GM21381 (cell line): Measurements from ENCODE around the gene SIMC1.
"Not testable (repeated sequence)": the region's sequence is repeated elsewhere in the genome, so short reads cannot be mapped to it uniquely, and the experiment has no call there.

Source experiments
- ATAC-seq: cut with Tn5 transposase; IDR thresholded peaks from one replicate; pipeline ENCODE4 v1.9.1; 2021; ENCODE audit warnings: mild to moderate bottlenecking, moderate library complexity; ENCODE audit not compliant: unreplicated experiment

Gene SIMC1

GRCh38 chr5:176290057-176290840, 52.0 kb downstream of the SIMC1 start:
- not testable (repeated sequence) for ATAC-seq

DNA sequence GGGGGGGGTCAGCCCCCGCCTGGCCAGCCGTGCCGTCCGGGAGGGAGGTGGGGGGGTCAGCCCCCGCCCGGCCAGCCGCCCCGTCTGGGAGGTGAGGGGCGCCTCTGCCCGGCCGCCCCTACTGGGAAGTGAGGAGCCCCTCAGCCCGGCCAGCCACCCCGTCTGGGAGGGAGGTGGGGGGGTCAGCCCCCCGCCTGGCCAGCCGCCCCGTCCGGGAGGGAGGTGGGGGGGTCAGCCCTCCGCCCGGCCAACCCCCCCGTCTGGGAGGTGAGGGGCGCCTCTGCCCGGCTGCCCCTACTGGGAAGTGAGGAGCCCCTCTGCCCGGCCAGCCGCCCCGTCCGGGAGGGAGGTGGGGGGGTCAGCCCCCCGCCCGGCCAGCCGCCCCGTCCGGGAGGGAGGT, 67.1 kb downstream of the SIMC1 start:
- not testable (repeated sequence) for ATAC-seq

- ATAC-seq = no peak
Observed at GRCh38 chr5:176317534-176318374, 79.5 kb downstream of the SIMC1 start.

- no peak for ATAC-seq
Observed at GRCh38 chr5:176319827-176320554, 81.8 kb downstream of the SIMC1 start.

- no peak for ATAC-seq
Observed at GRCh38 chr5:176320577-176320976, 82.4 kb downstream of the SIMC1 start.

DNA sequence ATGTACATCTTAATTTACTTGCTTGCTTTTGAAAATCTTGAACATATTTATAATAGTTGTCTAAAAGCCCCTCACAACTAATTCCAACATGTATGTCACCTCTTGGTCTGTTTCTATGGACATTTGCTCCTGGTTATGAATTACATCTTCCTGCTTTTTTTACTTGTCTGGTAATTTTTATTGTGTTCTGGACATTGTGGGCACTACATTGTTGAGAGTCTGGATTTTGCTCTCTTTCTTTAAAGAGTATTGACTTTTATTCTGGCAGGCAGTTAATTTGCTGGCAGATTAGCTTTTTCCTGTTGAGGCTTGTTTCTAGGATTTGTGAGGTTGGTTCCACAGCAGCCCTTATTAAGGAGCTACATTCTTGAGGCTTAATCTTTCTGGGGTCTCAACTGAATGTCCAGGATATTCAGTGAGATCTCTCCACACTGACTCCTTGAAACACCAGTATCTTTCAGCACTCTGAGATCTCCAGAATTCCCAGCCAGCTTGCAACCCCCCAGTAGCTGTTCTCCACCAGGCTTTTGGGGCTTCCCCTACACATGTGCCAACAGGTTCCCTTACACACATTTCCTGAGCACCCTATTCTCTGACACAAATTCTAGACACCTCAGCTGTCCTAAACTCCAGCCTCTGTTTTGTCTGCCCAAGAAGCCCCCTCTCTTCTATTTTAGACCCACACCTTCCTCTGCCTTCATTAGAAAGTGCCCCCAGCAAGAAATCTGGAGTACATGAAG, 96.0 kb downstream of the SIMC1 start:
- no peak for ATAC-seq

GRCh38 chr5:176337913-176338312, 99.7 kb downstream of the SIMC1 start:
- no peak for ATAC-seq

GRCh38 chr5:176339304-176339703, 101.1 kb downstream of the SIMC1 start:
- ATAC-seq = no peak

GRCh38 chr5:176341325-176342157, 103.3 kb downstream of the SIMC1 start:
- ATAC-seq = no peak

- ATAC-seq = no peak
Observed at GRCh38 chr5:176342158-176342483, 103.9 kb downstream of the SIMC1 start.

DNA sequence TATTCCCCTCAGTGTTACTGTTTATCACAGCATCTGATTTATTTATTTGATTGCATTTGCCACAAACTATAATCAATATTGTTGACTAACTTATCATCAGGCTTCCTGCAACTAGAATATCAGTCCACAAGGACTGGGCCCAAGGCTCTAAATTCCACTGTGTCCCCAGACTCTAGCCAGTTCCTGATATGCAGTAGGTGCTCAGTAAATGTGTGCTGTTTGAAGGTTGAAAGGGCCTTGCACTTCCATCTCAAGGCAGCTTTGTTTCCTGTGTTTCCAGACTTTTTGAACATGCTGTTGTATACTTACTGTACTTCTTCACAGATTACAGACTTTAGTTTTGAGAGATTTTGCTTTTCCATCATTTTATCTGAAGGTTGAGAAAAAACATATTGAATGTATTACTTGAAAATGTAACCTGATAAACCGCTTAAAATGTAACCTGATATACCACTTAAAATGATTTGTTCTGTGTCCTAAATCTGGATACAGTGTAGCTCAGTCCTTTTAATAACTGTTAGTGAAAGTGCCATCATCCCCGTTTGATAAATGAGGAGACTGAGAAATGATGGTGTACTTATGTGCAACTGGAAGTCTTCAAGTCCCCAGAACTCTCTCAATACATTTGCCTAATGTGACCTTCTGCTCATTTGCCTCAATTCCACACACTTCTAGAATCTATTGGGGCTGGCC, 104.7 kb downstream of the SIMC1 start:
- no peak for ATAC-seq

- ATAC-seq = no peak
Observed at GRCh38 chr5:176350416-176350815, 112.2 kb downstream of the SIMC1 start.

- no peak for ATAC-seq
Observed at GRCh38 chr5:176352116-176352878, 114.1 kb downstream of the SIMC1 start.

DNA sequence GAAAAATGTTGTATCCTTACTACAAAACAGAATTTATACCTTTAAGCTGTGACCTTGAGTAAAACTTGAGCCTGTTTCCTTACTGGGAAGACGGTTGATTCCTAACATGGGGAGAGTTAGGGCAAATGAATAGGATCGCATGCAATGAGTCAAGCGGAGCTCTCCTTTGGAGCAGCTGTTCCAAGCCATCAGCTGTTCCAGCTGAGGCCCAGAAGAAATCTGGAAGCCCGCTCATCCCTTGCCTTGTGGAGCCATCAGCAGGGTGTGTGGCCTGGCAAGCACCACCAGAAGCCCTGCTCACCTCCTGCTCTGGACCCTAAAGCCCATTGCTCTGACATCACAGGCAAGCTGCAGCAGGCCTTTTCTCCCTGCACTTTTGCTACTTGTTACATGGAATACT, 115.3 kb downstream of the SIMC1 start:
- ATAC-seq = no peak

DNA sequence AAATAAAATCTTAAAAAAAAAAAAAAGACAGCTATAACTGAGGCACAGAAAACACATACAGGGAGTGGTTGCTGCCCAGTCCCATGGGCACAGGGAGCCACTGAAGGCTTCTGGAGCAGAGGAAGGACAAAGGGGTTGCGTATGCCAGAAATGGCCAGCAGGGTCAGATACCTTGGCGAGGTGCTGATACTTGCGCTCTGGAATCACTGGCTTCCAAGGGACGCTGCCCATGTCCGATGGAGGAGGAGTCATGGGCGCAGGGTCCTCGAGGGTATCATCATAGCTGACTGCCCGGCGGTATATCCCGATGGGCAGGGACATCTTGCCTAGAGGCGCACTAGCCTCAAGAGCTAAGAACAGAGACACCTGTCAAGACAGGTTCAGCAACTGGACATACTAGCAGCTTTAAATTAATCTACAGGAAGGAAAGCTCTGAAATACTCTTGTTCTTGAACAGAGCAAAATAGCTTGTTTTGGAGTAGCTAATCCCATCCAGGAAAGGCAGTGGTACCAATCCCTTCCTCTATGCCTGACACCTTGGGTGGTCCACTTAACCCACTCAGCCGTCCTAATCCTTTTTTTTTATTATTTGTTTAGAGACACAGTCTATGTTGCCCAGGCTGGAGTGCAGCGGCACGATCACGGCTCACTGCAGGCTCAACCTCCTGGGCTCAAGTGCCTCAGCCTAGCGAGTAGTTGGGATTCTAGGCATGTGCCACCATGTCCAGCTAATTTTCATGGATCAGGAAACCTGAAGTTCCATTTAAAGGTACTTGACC, 117.4 kb downstream of the SIMC1 start:
- no peak for ATAC-seq

DNA sequence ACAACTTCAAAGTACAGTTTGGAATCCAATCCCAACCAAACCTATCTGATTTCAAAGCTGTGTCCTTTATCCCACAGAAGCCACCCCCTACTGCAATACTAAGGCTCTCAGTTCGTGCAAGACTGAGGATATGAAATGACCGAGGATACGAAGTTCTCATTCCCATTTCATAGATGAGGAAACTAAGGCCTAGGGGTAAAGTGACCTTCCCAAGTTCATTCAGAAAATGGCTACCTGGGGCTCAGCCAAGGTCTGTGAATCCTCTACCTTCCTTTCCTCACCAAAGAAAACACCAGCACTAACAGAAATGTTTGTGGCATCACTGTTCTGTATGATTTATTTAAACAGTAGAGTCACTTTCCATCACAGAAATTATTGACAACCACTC, 117.9 kb downstream of the SIMC1 start:
- ATAC-seq = no peak

DNA sequence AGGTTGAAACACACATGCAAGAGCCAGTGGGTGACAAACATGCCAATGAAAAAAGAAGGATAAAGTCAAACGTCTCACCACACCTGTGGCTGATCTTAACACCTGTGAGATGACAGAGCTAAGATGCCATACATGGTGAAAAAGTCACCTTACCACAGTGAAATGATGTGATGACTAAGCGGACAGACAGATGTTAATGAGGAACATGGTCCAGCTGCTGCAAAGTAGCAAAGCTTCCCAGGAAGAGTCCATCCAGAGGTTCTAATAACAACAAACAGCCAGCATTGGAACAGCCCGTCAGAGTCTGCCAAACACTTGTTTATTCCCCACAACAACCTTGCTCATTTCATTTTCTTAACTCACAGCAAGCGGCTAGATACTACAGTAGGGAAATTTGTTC, 121.4 kb downstream of the SIMC1 start:
- ATAC-seq = no peak

DNA sequence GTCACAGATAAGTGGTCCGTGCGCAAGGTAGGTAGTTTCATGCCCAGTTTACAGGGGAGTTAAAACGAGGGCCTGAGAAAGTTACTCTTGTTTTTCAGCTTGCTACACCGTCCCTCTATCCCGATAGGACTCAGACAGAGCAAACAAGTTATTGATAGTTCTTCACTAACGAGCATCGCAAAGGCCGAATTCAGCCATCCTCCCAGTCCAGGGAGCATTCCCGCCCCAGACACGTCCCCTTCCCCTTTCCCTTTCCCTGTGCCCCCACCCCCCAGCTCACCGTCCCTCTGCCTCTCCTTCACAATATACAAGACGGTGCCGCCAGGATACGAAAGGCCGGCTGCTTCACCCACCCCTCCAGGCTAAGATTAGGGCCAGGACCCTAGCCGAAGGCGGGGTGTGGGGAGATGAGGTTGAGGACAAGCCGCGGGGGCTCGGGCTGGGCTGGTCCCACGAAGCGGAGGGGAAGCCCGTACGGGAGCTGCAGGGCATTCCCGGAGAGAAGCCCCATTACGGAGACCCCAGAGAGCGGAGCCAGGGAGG, 122.7 kb downstream of the SIMC1 start:
- peak; percentile 10 for ATAC-seq
